GM23248 (cell line): ENCODE measurements around the gene LLGL2. TPM values are rescaled to one million over a fixed set of nuclear protein-coding genes. Genes with fewer than 3 reads are reported as not detected.

Experiments
- DNase-seq: peaks from one replicate; pipeline ENCODE4 v3.0.0-alpha.2; 2015
- H2AFZ ChIP-seq: fragments of 200-600 bp; sonication (generic); 2 replicates; pipeline ENCODE4 v1.6.1; 2016; ENCODE audit warnings: antibody characterized with exemption
- H3F3A ChIP-seq: fragments of 200-600 bp; sonication (generic); 2 replicates; pipeline ENCODE4 v1.6.1; 2016; ENCODE audit warnings: mild to moderate bottlenecking, antibody characterized with exemption, mixed run types; ENCODE audit not compliant: insufficient read depth
- H3K27ac ChIP-seq: fragments of 200-600 bp; sonication (generic); 2 replicates; pipeline ENCODE4 v1.5.1; 2016; ENCODE audit warnings: mild to moderate bottlenecking
- H3K27me3 ChIP-seq: fragments of 200-600 bp; sonication (generic); replicated peaks from 2 replicates; pipeline ENCODE4 v1.6.1; 2016; ENCODE audit warnings: mild to moderate bottlenecking; ENCODE audit not compliant: insufficient read depth
- H3K36me3 ChIP-seq: fragments of 200-600 bp; sonication (generic); 2 replicates; pipeline ENCODE4 v1.6.1; 2016; ENCODE audit warnings: low read depth, mild to moderate bottlenecking
- H3K4me1 ChIP-seq: fragments of 200-600 bp; sonication (generic); 2 replicates; pipeline ENCODE4 v1.6.1; 2016; ENCODE audit warnings: mild to moderate bottlenecking; ENCODE audit not compliant: insufficient read depth
- H3K4me2 ChIP-seq: fragments of 200-600 bp; sonication (generic); one replicate; pipeline ENCODE4 v1.6.1; 2016; ENCODE audit warnings: mild to moderate bottlenecking; ENCODE audit not compliant: unreplicated experiment
- H3K4me3 ChIP-seq: fragments of 200-600 bp; sonication (generic); 2 replicates; pipeline ENCODE4 v1.5.1; 2016; ENCODE audit warnings: mild to moderate bottlenecking
- H3K79me2 ChIP-seq: fragments of 200-600 bp; sonication (generic); 2 replicates; pipeline ENCODE4 v1.6.1; 2016; ENCODE audit warnings: mild to moderate bottlenecking; ENCODE audit not compliant: insufficient read depth
- H3K9ac ChIP-seq: fragments of 200-600 bp; sonication (generic); 2 replicates; pipeline ENCODE4 v1.6.1; 2016; ENCODE audit warnings: mild to moderate bottlenecking
- H3K9me2 ChIP-seq: fragments of 200-600 bp; sonication (generic); 2 replicates; pipeline ENCODE4 v1.6.1; 2016; ENCODE audit warnings: mixed run types, mild to moderate bottlenecking, moderate library complexity; ENCODE audit not compliant: insufficient read depth
- H3K9me3 ChIP-seq: fragments of 200-600 bp; sonication (generic); one replicate; pipeline ENCODE4 v1.6.1; 2017; ENCODE audit warnings: low read depth
- H4K20me1 ChIP-seq: fragments of 200-600 bp; sonication (generic); 2 replicates; pipeline ENCODE4 v1.6.0; 2016; ENCODE audit not compliant: insufficient read depth
- EZH2 ChIP-seq: fragments of 200-600 bp; sonication (generic); IDR thresholded peaks from 2 replicates; pipeline ENCODE4 v1.6.1; 2018; ENCODE audit warnings: antibody characterized with exemption, mild to moderate bottlenecking; ENCODE audit not compliant: insufficient read depth, poor library complexity, severe bottlenecking
- EZH2phosphoT487 ChIP-seq: fragments of 200-600 bp; sonication (generic); IDR thresholded peaks from 2 replicates; pipeline ENCODE4 v1.6.1; 2018; ENCODE audit warnings: antibody characterized with exemption, moderate library complexity, mild to moderate bottlenecking, low read depth; ENCODE audit not compliant: insufficient read depth
- WGBS, 2 experiments: methylation state at CpG; one replicate each; pipeline ENCODE4 v1.1.6; 2015 to 2017; ENCODE audit warnings: low lambda C conversion rate in 2 of 2, low coverage in 1 of 2; ENCODE audit errors: missing lambda C conversion rate in 2 of 2; 5-methylcytosine and 5-hydroxymethylcytosine counted together
- in situ Hi-C: fragments of 300-500 bp; cut with MboI; formaldehyde crosslinking; loops from 2 replicates; pipeline ENCODE4 v1.15.0; 2020
- polyA plus RNA-seq: library from polyadenylated mRNA; unstranded; fragments of >200 nt; fragmentation: Nextera tagmentation; extraction: Ambion mirVana; gene quantifications from 2 replicates; pipeline ENCODE4 v1.2.1, GENCODE V29; 2016
- total RNA-seq: library from RNA; depleted of rRNA; stranded (reverse); fragments of >200 nt; shearing (Covaris generic); gene quantifications from 2 replicates; pipeline ENCODE4 v1.2.3, GENCODE V29; 2014

LLGL2 gene
- total and polyA plus RNA-seq, 2 experiments from 2014 or later = not detected

- H4K20me1 ChIP-seq = no peaks in the 10 kb centered on the region
- WGBS, 2 experiments = 79% methylated on average over 15 to 16 of the region's 16 CpGs
These were observed 80.3 kb downstream of the LLGL2 start for GRCh38 chr17:75605790-75606189.

DNA sequence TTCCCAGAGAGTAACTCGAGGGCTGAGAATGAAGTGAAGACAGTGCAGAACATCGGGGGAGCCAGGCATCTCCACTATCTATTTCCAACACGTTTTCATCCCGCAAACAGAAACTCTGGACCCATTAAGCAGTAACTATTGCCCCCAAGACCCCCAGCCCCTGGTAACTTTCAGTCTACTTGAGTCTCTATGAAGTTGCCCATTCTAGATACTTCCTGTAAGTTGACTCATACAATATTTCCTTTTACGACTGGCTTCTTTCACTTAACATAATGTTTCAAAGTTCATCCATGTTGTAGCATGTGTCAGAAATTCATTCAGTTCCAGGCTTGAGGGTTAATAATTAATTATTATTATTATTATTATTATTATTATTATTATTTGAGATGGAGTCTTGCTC is 81.6 kb downstream of the LLGL2 start:
- H2AFZ ChIP-seq = no peak overlapping the region
- no peaks in the 10 kb centered on the region for H3K9me2 ChIP-seq
- no peaks in the 10 kb centered on the region for H4K20me1 ChIP-seq
- no peak for TF ChIP-seq EZH2
- TF ChIP-seq EZH2phosphoT487 = no peak
- H3K9me3 ChIP-seq = no peaks in the 10 kb centered on the region
- no peak overlapping the region for H3K9ac ChIP-seq
- H3K4me3 ChIP-seq = no peak overlapping the region
- WGBS, 2 experiments = 84 to 85% methylated on average over 5 of the region's 5 CpGs
- H3K36me3 ChIP-seq = no peaks in the 10 kb centered on the region
- H3K4me2 ChIP-seq = no peak overlapping the region
- no peak overlapping the region for H3K27ac ChIP-seq
- no peak for DNase-seq
- no peaks in the 10 kb centered on the region for H3K27me3 ChIP-seq
- no peaks in the 10 kb centered on the region for H3K79me2 ChIP-seq
- H3F3A ChIP-seq = no peaks in the 10 kb centered on the region
- in situ Hi-C loops = no loop called here
- H3K4me1 ChIP-seq = 0 out of 2 replicates have a peak, but pooled peaks cover 5% of the 10 kb centered on the region

More at GRCh38 chr17:75605790-75606189, 80.3 kb downstream of the LLGL2 start:
- H3K9ac ChIP-seq = no peak overlapping the region
- no peak overlapping the region for H3K4me3 ChIP-seq
- TF ChIP-seq EZH2phosphoT487 = no peak
- no peak overlapping the region for H2AFZ ChIP-seq
- DNase-seq = no peak
- in situ Hi-C loops = no loop called here
- H3K79me2 ChIP-seq = no peaks in the 10 kb centered on the region
- H3K36me3 ChIP-seq = no peaks in the 10 kb centered on the region
- no peak overlapping the region for H3K27ac ChIP-seq
- H3K9me2 ChIP-seq = no peaks in the 10 kb centered on the region
- no peak overlapping the region for H3K4me2 ChIP-seq
- H3K27me3 ChIP-seq = no peaks in the 10 kb centered on the region
- no peaks in the 10 kb centered on the region for H3F3A ChIP-seq
- 0 out of 2 replicates have a peak, but pooled peaks cover 5% of the 10 kb centered on the region for H3K4me1 ChIP-seq
- no peaks in the 10 kb centered on the region for H3K9me3 ChIP-seq

DNA sequence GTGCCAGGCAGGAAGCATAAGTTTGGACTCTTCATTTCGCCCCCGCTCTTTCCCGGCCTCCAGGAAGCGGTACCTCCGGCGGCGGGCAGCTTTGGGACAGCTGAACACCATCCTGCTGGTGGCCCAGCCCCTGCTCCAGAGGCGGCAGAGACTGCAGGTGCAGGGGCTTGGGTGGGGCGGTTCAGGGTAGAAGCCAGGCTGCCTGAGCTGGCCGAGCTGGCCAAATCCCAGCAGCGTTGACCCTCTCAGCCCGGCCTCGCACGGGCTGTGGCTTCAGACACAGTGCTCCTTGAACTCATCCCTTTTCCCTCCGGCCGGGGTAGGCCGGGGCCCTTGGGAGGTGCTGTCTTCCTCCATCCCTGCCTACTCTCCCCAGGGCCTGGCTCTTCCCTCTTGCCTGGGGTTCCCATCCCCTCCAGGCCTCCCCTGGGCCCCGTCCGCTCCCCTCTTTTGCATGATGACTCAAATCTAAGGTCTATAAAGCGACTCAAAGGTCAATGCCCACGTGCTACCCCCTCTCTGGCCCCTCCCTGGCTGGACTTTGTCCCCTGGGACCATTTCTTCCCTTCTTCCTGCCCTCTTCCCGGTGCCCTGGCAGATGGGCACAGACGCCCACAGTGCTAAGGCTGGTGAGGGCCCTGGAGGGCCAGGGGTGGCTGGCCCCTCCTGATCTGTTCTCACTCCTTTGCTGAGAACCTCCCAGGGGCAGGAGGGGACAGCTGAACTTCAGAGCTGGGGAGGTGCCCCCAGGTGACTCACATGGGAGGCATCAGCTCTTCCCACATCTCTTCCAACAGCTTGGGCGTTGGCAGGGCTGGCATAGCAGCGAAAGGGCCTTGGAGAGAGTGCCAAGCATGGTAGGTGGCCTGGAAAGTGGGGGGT is 84.8 kb downstream of the LLGL2 start:
- H3K27ac ChIP-seq = no peak overlapping the region
- peak; percentile 37 for DNase-seq
- no peak overlapping the region for H3K9ac ChIP-seq
- TF ChIP-seq EZH2phosphoT487 (no peak), EZH2 (no peak)
- no peaks in the 10 kb centered on the region for H3K27me3 ChIP-seq
- H3K9me2 ChIP-seq = no peaks in the 10 kb centered on the region
- no peaks in the 10 kb centered on the region for H4K20me1 ChIP-seq
- no peak overlapping the region for H3K4me3 ChIP-seq
- H3K79me2 ChIP-seq = no peaks in the 10 kb centered on the region
- H3F3A ChIP-seq = no peaks in the 10 kb centered on the region
- in situ Hi-C loops = loop anchor here (10.0 kb wide), 1 partner anchor 144 kb away; no protein-coding TSS in a partner anchor
- H3K4me2 ChIP-seq = no peak overlapping the region
- no peaks in the 10 kb centered on the region for H3K4me1 ChIP-seq
- 84 to 86% methylated on average over 18 to 25 of the region's 25 CpGs for WGBS, 2 experiments
- H3K36me3 ChIP-seq = no peaks in the 10 kb centered on the region
- H2AFZ ChIP-seq = no peak overlapping the region
- H3K9me3 ChIP-seq = no peaks in the 10 kb centered on the region

DNA sequence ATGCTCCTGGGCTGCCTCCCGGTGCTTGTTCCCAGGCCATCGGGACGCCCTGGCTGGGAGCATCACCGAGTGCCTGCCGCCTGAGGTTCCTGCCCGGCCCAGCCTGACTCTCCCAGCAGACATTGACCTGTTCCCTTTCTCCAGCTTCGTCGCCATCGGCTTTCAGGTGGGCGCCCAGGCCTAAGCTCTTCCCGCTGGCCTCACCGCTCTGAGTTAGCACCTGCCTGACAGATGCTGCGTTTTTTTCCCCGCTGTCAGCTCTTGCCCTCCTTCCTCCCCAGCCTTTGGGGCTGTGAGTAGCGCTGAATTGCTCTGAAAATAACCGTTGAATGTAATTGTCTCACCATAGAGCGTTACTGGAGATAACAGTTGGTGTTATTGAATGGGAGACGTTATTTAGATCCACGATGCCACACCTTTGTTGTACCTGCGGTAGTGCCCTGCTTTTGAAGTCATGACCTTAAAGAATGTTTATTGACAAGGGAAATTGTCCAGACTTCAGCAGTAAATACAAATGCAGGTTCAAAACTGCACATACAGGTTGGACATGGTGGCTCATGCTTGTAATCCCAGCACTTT is 86.4 kb downstream of the LLGL2 start:
- TF ChIP-seq EZH2phosphoT487 (no peak), EZH2 (no peak)
- Histone ChIP-seq H3K36me3 (no peaks in the 10 kb centered on the region), H4K20me1 (no peaks in the 10 kb centered on the region), H2AFZ (no peak overlapping the region), H3K27me3 (no peaks in the 10 kb centered on the region), H3K79me2 (no peaks in the 10 kb centered on the region), H3K4me3 (no peak overlapping the region), H3K4me1 (no peaks in the 10 kb centered on the region), H3K9me3 (no peaks in the 10 kb centered on the region), H3K9me2 (no peaks in the 10 kb centered on the region), H3K27ac (no peak overlapping the region), H3K9ac (no peak overlapping the region), H3K4me2 (no peak overlapping the region), H3F3A (no peaks in the 10 kb centered on the region)
- no peak for DNase-seq
- 82 to 85% methylated on average over 20 of the region's 20 CpGs for WGBS, 2 experiments
- in situ Hi-C loops = loop anchor here (10.0 kb wide), 1 partner anchor 143 kb away; no protein-coding TSS in a partner anchor
